ENCODE data around the gene SNF8. TPM values are rescaled to one million over a fixed set of nuclear protein-coding genes. Genes with fewer than 3 reads are reported as not detected.

The SNF8 gene
- total RNA-seq, result 74.8 and 78.1 TPM in 2 replicates

GRCh38 chr17:48944515-48945260 lies at the start of gene SNF8:
TSS of gene SNF8 (minus strand) at chr17:48944842. CDS start at chr17:48944734, 108 bp downstream.

GRCh38 chr17:48908047-48908843 lies 36.4 kb downstream of the SNF8 start, which contains the start of gene UBE2Z:
TSS of gene UBE2Z (plus strand) at chr17:48908407. CDS start at chr17:48908504, 97 bp downstream.

Other genes starting within 250 kb of the SNF8 start
- not detected in 2 replicates for gene PRAC1, start 222.3 kb downstream of the SNF8 start, total RNA-seq
- gene PRAC2, start 221.7 kb downstream of the SNF8 start, total RNA-seq, result not detected in 2 replicates
- under 0.01 TPM in 1 of 2 replicates, not detected in the other for gene HOXB13, start 216.1 kb downstream of the SNF8 start, total RNA-seq
- gene TTLL6, start 127.6 kb downstream of the SNF8 start, total RNA-seq, result not detected in 2 replicates
- gene CALCOCO2, start 113.8 kb downstream of the SNF8 start, total RNA-seq, result 39.3 and 85.4 TPM in 2 replicates
- gene ATP5MC1, start 52.1 kb downstream of the SNF8 start, total RNA-seq, result 13.8 and 29.0 TPM in 2 replicates
- gene UBE2Z, start 36.4 kb downstream of the SNF8 start, total RNA-seq, result 75.2 and 76.2 TPM in 2 replicates
- gene GIP, start 23.8 kb upstream of the SNF8 start, total RNA-seq, result not detected in 2 replicates
- gene IGF2BP1, start 52.5 kb upstream of the SNF8 start, total RNA-seq, result under 0.01 and 0.07 TPM in 2 replicates
- gene B4GALNT2, start 187.9 kb upstream of the SNF8 start, total RNA-seq, result 7.9 and 11.5 TPM in 2 replicates

Data from nasal cavity respiratory epithelium epithelial cell of viscerocranial mucosa (primary cell).